Measurements from ENCODE around the gene UBD. TPM values are rescaled to one million over a fixed set of nuclear protein-coding genes. Genes with fewer than 3 reads are reported as not detected.

Gene UBD
- total RNA-seq, 1 donor from 2014 or later, result not detected

DNA sequence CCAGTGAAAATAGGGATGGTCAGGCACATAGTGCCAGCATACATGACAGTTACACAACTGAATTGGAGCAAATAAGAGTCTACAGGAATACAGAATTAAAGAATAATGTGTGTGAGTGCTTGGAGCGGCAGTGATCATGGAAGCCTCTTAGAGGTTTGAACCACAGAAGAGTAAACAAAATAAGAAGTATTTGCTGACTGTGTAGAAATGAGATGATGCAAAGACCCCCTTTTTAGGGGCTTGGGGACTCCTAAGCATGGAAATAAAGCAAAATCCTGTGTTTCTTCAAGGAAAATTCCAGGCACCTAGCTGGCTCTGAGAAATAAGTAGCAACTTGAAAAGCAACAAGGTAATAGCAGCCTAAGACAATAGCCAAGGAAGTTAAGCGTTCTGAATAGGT, 32.1 kb upstream of the UBD start:
- Mint-ChIP-seq H3K4me1 (peaks cover 4% of the 10 kb centered on the region), H3K9me3 (no peaks in the 10 kb centered on the region), H3K27me3 (ENCODE audit: insufficient read depth, low read depth) (no peaks in the 10 kb centered on the region), H3K27ac (no peak overlapping the region), H3K36me3 (peaks cover 2% of the 10 kb centered on the region), H3K4me3 (no peak overlapping the region)
- no peaks in the 10 kb centered on the region for H3K4me1 ChIP-seq
- TF ChIP-seq, protein P1, sequence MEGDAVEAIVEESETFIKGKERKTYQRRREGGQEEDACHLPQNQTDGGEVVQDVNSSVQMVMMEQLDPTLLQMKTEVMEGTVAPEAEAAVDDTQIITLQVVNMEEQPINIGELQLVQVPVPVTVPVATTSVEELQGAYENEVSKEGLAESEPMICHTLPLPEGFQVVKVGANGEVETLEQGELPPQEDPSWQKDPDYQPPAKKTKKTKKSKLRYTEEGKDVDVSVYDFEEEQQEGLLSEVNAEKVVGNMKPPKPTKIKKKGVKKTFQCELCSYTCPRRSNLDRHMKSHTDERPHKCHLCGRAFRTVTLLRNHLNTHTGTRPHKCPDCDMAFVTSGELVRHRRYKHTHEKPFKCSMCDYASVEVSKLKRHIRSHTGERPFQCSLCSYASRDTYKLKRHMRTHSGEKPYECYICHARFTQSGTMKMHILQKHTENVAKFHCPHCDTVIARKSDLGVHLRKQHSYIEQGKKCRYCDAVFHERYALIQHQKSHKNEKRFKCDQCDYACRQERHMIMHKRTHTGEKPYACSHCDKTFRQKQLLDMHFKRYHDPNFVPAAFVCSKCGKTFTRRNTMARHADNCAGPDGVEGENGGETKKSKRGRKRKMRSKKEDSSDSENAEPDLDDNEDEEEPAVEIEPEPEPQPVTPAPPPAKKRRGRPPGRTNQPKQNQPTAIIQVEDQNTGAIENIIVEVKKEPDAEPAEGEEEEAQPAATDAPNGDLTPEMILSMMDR (IDR thresholded peaks at IDR 0.05), result no peak
- TF ChIP-seq EZH2 (IDR thresholded peaks at IDR 0.05), result no peak
- TF ChIP-seq EZH2phosphoT487 (IDR thresholded peaks at IDR 0.05), result no peak
- no peak overlapping the region for H3K27ac ChIP-seq
- H3K9me3 ChIP-seq (ENCODE audit: low read depth), result no peaks in the 10 kb centered on the region
- H3K9ac ChIP-seq, result no peak overlapping the region
- H3K4me3 ChIP-seq, result no peak overlapping the region
- H2AFZ ChIP-seq (replicated peaks), result no peak overlapping the region
- H3K4me2 ChIP-seq, result no peak overlapping the region
- H3K36me3 ChIP-seq, result no peaks in the 10 kb centered on the region
- H3F3A ChIP-seq (ENCODE audit: low read depth), result no peaks in the 10 kb centered on the region
- H3K79me2 ChIP-seq (ENCODE audit: low read depth), result no peaks in the 10 kb centered on the region
- H3K27me3 ChIP-seq, result no peaks in the 10 kb centered on the region
- DNase-seq (ENCODE audit: low spot score), result no peak
- H4K20me1 ChIP-seq (ENCODE audit: low read depth), result no peaks in the 10 kb centered on the region

DNA sequence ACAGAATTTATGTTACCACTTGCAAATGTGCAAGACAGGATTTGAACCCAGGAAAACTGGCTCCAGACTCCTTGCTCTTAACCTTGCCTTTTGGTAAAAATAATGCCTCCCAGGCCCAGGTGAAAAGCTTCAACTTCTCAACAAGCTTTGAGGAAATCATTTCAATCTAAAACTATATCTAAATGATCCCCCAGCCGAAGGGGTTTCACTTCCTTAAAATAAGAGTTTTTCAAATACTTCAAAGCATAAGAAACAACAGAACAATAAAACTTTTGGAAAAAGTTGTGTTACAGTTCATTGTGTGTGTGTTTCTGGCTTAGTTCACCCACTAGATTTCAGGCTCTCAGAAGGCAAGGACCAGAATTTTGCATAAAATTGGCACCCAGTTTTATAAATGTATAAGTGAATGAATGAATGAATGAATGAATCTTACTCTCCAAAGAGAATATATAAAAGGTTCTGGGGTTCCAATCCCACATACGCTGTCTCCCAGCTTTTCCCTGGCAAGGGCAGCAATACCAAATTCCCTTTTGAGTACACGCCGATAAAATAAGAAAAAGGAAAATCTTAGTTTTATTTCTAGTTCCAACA, 30.8 kb upstream of the UBD start:
- Mint-ChIP-seq H3K27ac (no peak overlapping the region), H3K9me3 (no peaks in the 10 kb centered on the region), H3K36me3 (peaks cover 2% of the 10 kb centered on the region), H3K27me3 (ENCODE audit: insufficient read depth, low read depth) (no peaks in the 10 kb centered on the region), H3K4me1 (peaks cover 4% of the 10 kb centered on the region), H3K4me3 (no peak overlapping the region)
- Histone ChIP-seq H4K20me1 (ENCODE audit: low read depth) (no peaks in the 10 kb centered on the region), H2AFZ (replicated peaks) (no peak overlapping the region), H3K27me3 (no peaks in the 10 kb centered on the region), H3K4me1 (no peaks in the 10 kb centered on the region), H3F3A (ENCODE audit: low read depth) (no peaks in the 10 kb centered on the region), H3K9ac (no peak overlapping the region), H3K36me3 (no peaks in the 10 kb centered on the region), H3K4me3 (no peak overlapping the region), H3K9me3 (ENCODE audit: low read depth) (no peaks in the 10 kb centered on the region), H3K79me2 (ENCODE audit: low read depth) (no peaks in the 10 kb centered on the region), H3K27ac (no peak overlapping the region), H3K4me2 (no peak overlapping the region)
- DNase-seq (ENCODE audit: low spot score), result no peak
- no peak for TF ChIP-seq EZH2phosphoT487 (IDR thresholded peaks at IDR 0.05)
- TF ChIP-seq, protein P1 (IDR thresholded peaks at IDR 0.05), result no peak

DNA sequence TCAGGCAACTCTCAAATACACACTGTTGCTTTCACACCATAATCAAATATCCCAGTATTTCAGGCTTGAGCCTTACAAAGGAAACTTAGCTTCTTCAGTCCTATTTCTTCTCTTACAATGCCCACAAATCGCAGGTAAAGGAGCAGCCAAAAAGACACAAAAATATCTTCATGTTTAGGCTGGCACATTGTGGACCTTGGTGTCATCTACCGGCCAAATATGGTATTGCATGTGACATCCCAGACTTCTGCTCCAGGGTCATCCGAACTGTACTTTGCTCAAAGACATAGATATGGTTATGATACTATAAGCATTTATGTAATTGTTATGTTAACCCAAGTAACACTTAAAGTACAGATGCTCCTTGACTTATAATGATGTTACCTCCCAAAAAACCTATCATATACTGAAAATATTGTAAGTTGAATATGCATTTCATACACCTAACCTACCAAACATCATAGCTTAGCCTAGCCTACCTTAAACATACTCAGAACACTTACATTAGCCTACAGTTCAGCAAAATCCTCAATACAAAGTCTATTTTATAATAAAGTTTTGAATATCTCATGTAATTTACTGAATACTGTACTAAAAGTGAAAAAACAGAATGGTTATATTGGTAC, 30.0 kb upstream of the UBD start:
- no peak overlapping the region for H3K27ac Mint-ChIP-seq

More for the DNA sequence above, 30.0 kb upstream of the UBD start:
- H3K9me3 Mint-ChIP-seq, result no peaks in the 10 kb centered on the region
- H3K4me1 ChIP-seq, result no peaks in the 10 kb centered on the region
- H3K4me2 ChIP-seq, result no peak overlapping the region
- H3K4me3 ChIP-seq, result no peak overlapping the region
- H2AFZ ChIP-seq (replicated peaks), result no peak overlapping the region
- no peaks in the 10 kb centered on the region for H3K79me2 ChIP-seq (ENCODE audit: low read depth)
- no peaks in the 10 kb centered on the region for H3K27me3 Mint-ChIP-seq (ENCODE audit: insufficient read depth, low read depth)
- no peak overlapping the region for H3K27ac ChIP-seq
- H3K36me3 ChIP-seq, result no peaks in the 10 kb centered on the region
- H3K36me3 Mint-ChIP-seq, result peaks cover 2% of the 10 kb centered on the region
- TF ChIP-seq EZH2 (IDR thresholded peaks at IDR 0.05) (no peak), EZH2phosphoT487 (IDR thresholded peaks at IDR 0.05) (no peak)
- TF ChIP-seq, protein P1 (IDR thresholded peaks at IDR 0.05), result peak; percentile 96
- H4K20me1 ChIP-seq (ENCODE audit: low read depth), result no peaks in the 10 kb centered on the region
- H3K27me3 ChIP-seq, result no peaks in the 10 kb centered on the region
- H3K4me3 Mint-ChIP-seq, result no peak overlapping the region
- no peaks in the 10 kb centered on the region for H3K9me3 ChIP-seq (ENCODE audit: low read depth)
- no peaks in the 10 kb centered on the region for H3F3A ChIP-seq (ENCODE audit: low read depth)
- peak; percentile 52 for DNase-seq (ENCODE audit: low spot score)
- no peak overlapping the region for H3K9ac ChIP-seq
- peaks cover 4% of the 10 kb centered on the region for H3K4me1 Mint-ChIP-seq

Data from neural progenitor cell (in vitro differentiated cells).